NCI-H526 (cell line): ENCODE measurements around the gene USP32.

Source experiments
- DNase-seq, 2 experiments: peaks; one replicate each; lab custom pipeline; 2025; lab: John Stamatoyannopoulos, UW

Gene USP32

DNA sequence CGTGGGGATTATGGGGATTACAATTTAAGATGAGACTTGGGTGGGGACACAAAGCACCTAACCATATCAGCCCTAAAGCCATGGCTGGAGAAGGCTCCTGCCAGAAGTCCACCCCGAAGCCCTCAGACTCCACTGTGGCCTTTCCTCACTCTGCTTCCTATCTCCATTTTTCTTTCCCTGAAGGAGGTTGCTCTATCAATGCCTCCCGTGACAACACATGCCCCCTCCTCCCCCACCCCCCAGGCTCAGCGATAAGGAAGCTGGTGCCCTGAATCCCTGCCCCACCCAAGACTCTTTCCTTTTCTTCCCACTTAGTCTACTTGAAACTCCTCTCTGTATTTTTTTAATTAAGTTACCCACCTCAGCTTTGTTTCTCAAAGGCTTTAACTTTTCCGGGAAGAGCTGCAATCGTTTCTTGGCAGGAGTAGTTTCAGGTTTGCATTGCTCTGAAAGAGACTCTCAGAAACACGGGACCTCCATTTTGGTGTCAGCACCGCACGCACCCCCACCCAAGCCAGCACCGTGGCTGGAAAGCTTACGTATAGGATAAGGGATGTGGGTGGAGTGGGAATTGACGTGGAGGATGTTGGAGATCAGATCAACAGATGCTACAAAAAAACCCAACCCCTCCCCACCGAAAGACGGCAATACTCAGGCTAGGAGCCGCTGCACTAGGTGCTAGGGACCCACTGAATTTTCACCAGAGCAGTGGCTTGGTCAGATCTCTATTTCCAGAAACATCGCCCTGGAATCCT, 257.4 kb downstream of the USP32 start:
- DNase-seq: peak in 1 of 2 experiments; percentile 46

DNA sequence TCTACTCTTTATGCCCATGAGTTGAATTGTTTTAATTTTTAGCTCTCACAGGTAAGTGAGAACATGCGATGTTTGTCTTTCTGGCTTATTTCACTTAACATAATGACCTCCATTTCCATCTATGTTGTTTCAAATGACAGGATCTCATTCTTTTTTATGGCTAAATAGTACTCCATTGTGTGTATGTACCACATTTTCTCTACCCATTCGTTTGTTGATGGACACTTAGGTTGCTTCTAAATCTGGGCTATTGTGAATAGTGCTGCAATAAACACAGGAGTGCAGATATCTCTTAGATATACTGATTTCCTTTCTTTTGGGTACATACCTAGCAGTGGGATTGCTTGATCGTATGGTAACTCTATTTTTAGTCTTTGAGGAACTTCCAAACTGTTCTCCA, 261.5 kb downstream of the USP32 start:
- DNase-seq: no peak

DNA sequence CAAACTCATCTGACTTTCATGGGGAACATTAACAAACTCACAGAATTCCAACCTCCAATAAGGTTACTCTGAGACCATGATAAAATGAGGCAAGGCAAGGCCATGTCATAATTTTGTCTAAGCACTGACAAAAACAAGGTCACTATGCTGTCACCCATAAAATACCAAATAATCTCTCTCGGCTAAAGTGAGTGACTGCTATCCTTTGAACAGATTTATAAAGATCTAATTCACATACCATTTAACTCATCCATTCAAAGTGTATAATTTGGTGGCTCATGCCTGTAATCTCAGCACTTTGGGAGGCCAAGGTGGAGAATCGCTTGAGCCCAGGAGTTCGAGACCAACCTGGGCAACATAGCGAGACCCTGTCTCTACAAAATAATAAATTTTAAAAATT, 262.8 kb downstream of the USP32 start:
- no peak for DNase-seq
